Left ventricle myocardium inferior (tissue), 1 donor: ENCODE measurements around the gene ARMC5. TPM values are rescaled to one million over a fixed set of nuclear protein-coding genes. Genes with fewer than 3 reads are reported as not detected.

ENCODE experiments used
- DNase-seq: peaks from one replicate; pipeline ENCODE4 v3.0.0-alpha.2; 2020
- H3K27ac ChIP-seq: fragments of 200-600 bp; replicated peaks from 2 replicates; pipeline ENCODE4 v1.8.0; 2021
- H3K27me3 ChIP-seq: fragments of 200-600 bp; 2 replicates; pipeline ENCODE4 v1.8.0; 2021; ENCODE audit warnings: low read depth
- H3K36me3 ChIP-seq: fragments of 200-600 bp; 2 replicates; pipeline ENCODE4 v1.8.0; 2021
- H3K4me1 ChIP-seq: fragments of 200-600 bp; 2 replicates; pipeline ENCODE4 v1.8.0; 2021
- H3K4me3 ChIP-seq: fragments of 200-600 bp; 2 replicates; pipeline ENCODE4 v1.8.0; 2021; ENCODE audit warnings: mild to moderate bottlenecking, moderate library complexity
- H3K9me3 ChIP-seq: fragments of 200-600 bp; replicated peaks from 2 replicates; pipeline ENCODE4 v1.8.0; 2021
- CTCF ChIP-seq: fragments of 200-600 bp; IDR thresholded peaks from 2 replicates; pipeline ENCODE4 v1.8.0; 2021; ENCODE audit warnings: antibody characterized with exemption, mild to moderate bottlenecking, borderline replicate concordance
- intact Hi-C: fragments of 100-400 bp; cut with micrococcal nuclease; formaldehyde crosslinking; loops from one replicate; pipeline ENCODE4 v1.11.0; 2022
- total RNA-seq: library from RNA; stranded (reverse); fragmentation: NEBNext Ultra II Directional; extraction: Animal tissue kit (Norgen Biotek cat#: 25700); gene quantifications from one replicate; pipeline ENCODE4 v1.2.1, GENCODE V29; 2021
- donor health status: DM: no; HTN: yes; CAD: no; lungs with severe emphysema.

Gene ARMC5
- total RNA-seq, 1 donor from 2014 or later = 5.8 TPM

GRCh38 chr16:31420037-31420436 lies 39.3 kb upstream of the ARMC5 start:
- no peak for DNase-seq
- peaks cover 15% of the 10 kb centered on the region for H3K27me3 ChIP-seq
- peaks cover 7% of the 10 kb centered on the region for H3K4me1 ChIP-seq
- intact Hi-C loops = no loop called here
- H3K27ac ChIP-seq = no peak overlapping the region
- TF ChIP-seq CTCF = no peak
- H3K36me3 ChIP-seq = peaks cover under 1% of the 10 kb centered on the region
- peaks cover 4% of the 10 kb centered on the region for H3K9me3 ChIP-seq
- no peak overlapping the region for H3K4me3 ChIP-seq

DNA sequence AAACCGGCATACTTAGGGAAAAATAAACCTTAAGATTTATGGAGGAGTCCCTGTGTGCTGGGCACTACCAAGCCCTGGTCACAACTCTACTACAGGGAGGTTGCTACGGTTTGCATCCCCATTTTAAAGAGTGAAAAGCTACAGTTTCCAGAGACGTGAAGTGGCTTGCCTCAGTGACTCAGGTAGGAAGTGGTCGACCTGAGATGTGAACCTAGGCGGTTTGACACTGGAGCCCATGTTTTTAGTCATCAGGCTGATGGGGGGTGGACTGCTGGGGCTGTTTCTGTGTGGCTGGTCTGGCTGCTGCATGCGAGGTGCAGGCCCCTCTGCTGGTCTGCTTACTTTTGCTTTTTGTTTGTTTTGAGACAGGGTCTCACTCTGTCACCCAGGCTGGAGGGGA lies 37.7 kb upstream of the ARMC5 start:
- Histone ChIP-seq H3K36me3 (peaks cover 13% of the 10 kb centered on the region), H3K4me1 (peaks cover 20% of the 10 kb centered on the region), H3K27ac (no peak overlapping the region), H3K4me3 (no peak overlapping the region), H3K27me3 (peaks cover 9% of the 10 kb centered on the region), H3K9me3 (peaks cover 4% of the 10 kb centered on the region)
- intact Hi-C loops = no loop called here
- TF ChIP-seq CTCF = no peak
- no peak for DNase-seq

DNA sequence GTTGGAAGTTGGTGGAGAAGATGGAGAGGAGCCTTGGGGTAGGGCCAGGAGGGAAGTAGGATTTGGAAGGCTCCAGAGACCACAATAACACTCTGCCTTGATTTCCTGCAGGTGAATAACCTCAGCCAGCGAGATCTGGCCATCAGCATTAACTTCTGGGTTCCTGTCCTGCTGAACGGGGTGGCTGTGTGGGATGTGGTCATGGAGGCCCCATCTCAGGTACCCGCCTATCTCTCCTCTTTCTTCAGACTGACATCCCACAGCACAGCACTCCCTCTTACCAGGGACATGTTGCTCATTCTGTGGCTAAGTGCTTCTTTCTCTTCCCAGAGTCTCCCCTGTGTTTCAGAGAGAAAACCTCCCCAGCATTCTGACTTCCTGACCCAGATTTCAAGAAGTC lies 36.1 kb upstream of the ARMC5 start:
- intact Hi-C loops = no loop called here
- Histone ChIP-seq H3K27ac (peak overlapping the region; percentile 58), H3K27me3 (peaks cover 8% of the 10 kb centered on the region), H3K4me1 (peaks cover 31% of the 10 kb centered on the region), H3K9me3 (no peaks in the 10 kb centered on the region), H3K36me3 (peaks cover 18% of the 10 kb centered on the region), H3K4me3 (no peak overlapping the region)
- DNase-seq = no peak
- TF ChIP-seq CTCF = no peak

DNA sequence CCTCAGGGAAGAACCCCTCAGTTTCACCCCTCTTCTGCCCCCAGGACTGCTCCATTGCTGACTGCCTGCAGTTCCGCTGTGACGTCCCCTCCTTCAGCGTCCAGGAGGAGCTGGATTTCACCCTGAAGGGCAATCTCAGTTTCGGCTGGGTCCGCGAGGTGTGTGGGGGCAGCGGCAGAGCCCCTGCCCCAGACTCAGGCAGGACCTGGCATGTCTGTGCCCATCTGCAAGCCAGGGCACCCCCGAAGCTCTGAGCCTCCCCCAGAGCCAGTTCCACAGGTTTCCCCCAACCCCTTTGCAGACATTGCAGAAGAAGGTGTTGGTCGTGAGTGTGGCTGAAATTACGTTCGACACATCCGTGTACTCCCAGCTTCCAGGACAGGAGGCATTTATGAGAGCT lies 35.5 kb upstream of the ARMC5 start:
- Histone ChIP-seq H3K9me3 (no peaks in the 10 kb centered on the region), H3K27ac (peak overlapping the region; percentile 58), H3K36me3 (peaks cover 18% of the 10 kb centered on the region), H3K27me3 (peaks cover 9% of the 10 kb centered on the region), H3K4me1 (peaks cover 32% of the 10 kb centered on the region), H3K4me3 (no peak overlapping the region)
- TF ChIP-seq CTCF = no peak
- DNase-seq = no peak
- intact Hi-C loops = no loop called here

- Histone ChIP-seq H3K4me3 (peak overlapping the region; percentile 73), H3K27ac (peak overlapping the region; percentile 97), H3K9me3 (no peaks in the 10 kb centered on the region), H3K27me3 (peaks cover 9% of the 10 kb centered on the region), H3K36me3 (peaks cover 18% of the 10 kb centered on the region), H3K4me1 (peaks cover 52% of the 10 kb centered on the region)
- intact Hi-C loops = no loop called here
- TF ChIP-seq CTCF = no peak
- peak; percentile 70 for DNase-seq
Measured at GRCh38 chr16:31427441-31428278, 31.6 kb upstream of the ARMC5 start.
